Measurements from ENCODE around the gene AUH. TPM values are rescaled to one million over a fixed set of nuclear protein-coding genes. Genes with fewer than 3 reads are reported as not detected.

Gene AUH
- polyA plus RNA-seq, 1 donor from 2014 or later, result 42.6 TPM

GRCh38 chr9:91336786-91337185 is 24.9 kb downstream of the AUH start:
- no peaks in the 10 kb centered on the region for H3K9me3 ChIP-seq (ENCODE audit: low read length)
- peaks cover 16% of the 10 kb centered on the region for H3K36me3 ChIP-seq (ENCODE audit: insufficient read depth, low read length)
- peaks cover 3% of the 10 kb centered on the region for H3K79me2 ChIP-seq (replicated peaks; ENCODE audit: insufficient read depth, low read length)
- TF ChIP-seq MXI1 (conservative IDR thresholded peaks at IDR 0.05; ENCODE audit: poor library complexity, severe bottlenecking) (no peak), EP300 (conservative IDR thresholded peaks at IDR 0.05; ENCODE audit: poor library complexity, severe bottlenecking) (no peak), SMC3 (conservative IDR thresholded peaks at IDR 0.05; ENCODE audit: poor library complexity) (no peak)
- no peaks in the 10 kb centered on the region for H4K20me1 ChIP-seq (ENCODE audit: insufficient read depth)
- H3K27me3 ChIP-seq (ENCODE audit: insufficient read depth, low read depth, low read length), result no peaks in the 10 kb centered on the region
- no peaks in the 10 kb centered on the region for H3K9me2 ChIP-seq (ENCODE audit: insufficient read depth, low read length)
- H3K4me3 ChIP-seq (ENCODE audit: low read length), result no peak overlapping the region
- H3F3A ChIP-seq (ENCODE audit: insufficient read depth, low read length, poor library complexity, severe bottlenecking), result no peaks in the 10 kb centered on the region
- H3K27ac ChIP-seq (ENCODE audit: low read length), result no peak overlapping the region
- no peak overlapping the region for H3K4me2 ChIP-seq (ENCODE audit: low read length)
- no peak overlapping the region for H2AFZ ChIP-seq (ENCODE audit: low read depth, low read length)
- H3K9ac ChIP-seq (ENCODE audit: low read length), result no peak overlapping the region

DNA sequence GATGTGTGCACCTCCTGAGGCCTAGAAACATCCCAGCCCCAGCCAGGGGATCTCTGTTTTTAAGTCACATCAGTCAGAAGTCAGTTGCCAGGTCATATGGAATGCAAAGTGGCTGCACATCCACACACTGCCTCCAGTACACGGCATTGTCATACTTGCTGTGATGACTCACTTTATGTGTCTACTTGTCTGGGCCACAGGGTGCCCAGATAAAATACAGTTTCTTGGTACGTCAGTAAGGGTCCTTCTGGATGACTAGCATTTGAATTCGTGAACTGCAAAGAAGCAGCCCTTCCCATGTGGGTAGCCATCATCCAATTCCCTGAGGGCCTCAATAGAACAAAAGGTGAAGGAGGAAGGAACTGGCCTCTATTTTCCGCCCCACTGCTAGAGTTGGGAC is 27.7 kb downstream of the AUH start:
- no peaks in the 10 kb centered on the region for H3K27me3 ChIP-seq (ENCODE audit: insufficient read depth, low read depth, low read length)
- H2AFZ ChIP-seq (ENCODE audit: low read depth, low read length), result no peak overlapping the region
- H3K36me3 ChIP-seq (ENCODE audit: insufficient read depth, low read length), result peaks cover 2% of the 10 kb centered on the region
- no peak overlapping the region for H3K4me2 ChIP-seq (ENCODE audit: low read length)
- no peaks in the 10 kb centered on the region for H3K9me3 ChIP-seq (ENCODE audit: low read length)
- no peak overlapping the region for H3K9ac ChIP-seq (ENCODE audit: low read length)
- no peak overlapping the region for H3K4me3 ChIP-seq (ENCODE audit: low read length)
- no peaks in the 10 kb centered on the region for H3K9me2 ChIP-seq (ENCODE audit: insufficient read depth, low read length)
- no peaks in the 10 kb centered on the region for H3K79me2 ChIP-seq (replicated peaks; ENCODE audit: insufficient read depth, low read length)
- H3K27ac ChIP-seq (ENCODE audit: low read length), result no peak overlapping the region
- TF ChIP-seq EZH2 (IDR thresholded peaks at IDR 0.05; ENCODE audit: borderline replicate concordance, insufficient read depth, low read length, poor library complexity, severe bottlenecking), result no peak
- no peak for TF ChIP-seq TAF1 (IDR thresholded peaks at IDR 0.05; ENCODE audit: low read depth)
- TF ChIP-seq POLR2AphosphoS5 (IDR thresholded peaks at IDR 0.05), result no peak
- TF ChIP-seq SMC3 (conservative IDR thresholded peaks at IDR 0.05; ENCODE audit: poor library complexity), result no peak
- TF ChIP-seq REST (IDR thresholded peaks at IDR 0.05; ENCODE audit: borderline replicate concordance), result no peak
- no peak for TF ChIP-seq EP300 (conservative IDR thresholded peaks at IDR 0.05; ENCODE audit: poor library complexity, severe bottlenecking)
- no peak for TF ChIP-seq RAD21 (conservative IDR thresholded peaks at IDR 0.05)
- TF ChIP-seq MXI1 (conservative IDR thresholded peaks at IDR 0.05; ENCODE audit: poor library complexity, severe bottlenecking), result no peak
- TF ChIP-seq CTCF (IDR thresholded peaks at IDR 0.05; ENCODE audit: poor library complexity, severe bottlenecking), result no peak
- H4K20me1 ChIP-seq (ENCODE audit: insufficient read depth), result no peaks in the 10 kb centered on the region
- H3F3A ChIP-seq (ENCODE audit: insufficient read depth, low read length, poor library complexity, severe bottlenecking), result no peaks in the 10 kb centered on the region

GRCh38 chr9:91333551-91333950 is 28.2 kb downstream of the AUH start:
- Histone ChIP-seq H3K79me2 (replicated peaks; ENCODE audit: insufficient read depth, low read length) (no peaks in the 10 kb centered on the region), H3K9me3 (ENCODE audit: low read length) (no peaks in the 10 kb centered on the region), H3K36me3 (ENCODE audit: insufficient read depth, low read length) (no peaks in the 10 kb centered on the region), H3K9ac (ENCODE audit: low read length) (no peak overlapping the region), H4K20me1 (ENCODE audit: insufficient read depth) (no peaks in the 10 kb centered on the region), H3K4me2 (ENCODE audit: low read length) (no peak overlapping the region), H3K27me3 (ENCODE audit: insufficient read depth, low read depth, low read length) (no peaks in the 10 kb centered on the region), H3K27ac (ENCODE audit: low read length) (no peak overlapping the region), H2AFZ (ENCODE audit: low read depth, low read length) (no peak overlapping the region), H3F3A (ENCODE audit: insufficient read depth, low read length, poor library complexity, severe bottlenecking) (no peaks in the 10 kb centered on the region), H3K9me2 (ENCODE audit: insufficient read depth, low read length) (no peaks in the 10 kb centered on the region), H3K4me3 (ENCODE audit: low read length) (no peak overlapping the region)
- no peak for TF ChIP-seq MXI1 (conservative IDR thresholded peaks at IDR 0.05; ENCODE audit: poor library complexity, severe bottlenecking)
- TF ChIP-seq CTCF (IDR thresholded peaks at IDR 0.05; ENCODE audit: poor library complexity, severe bottlenecking), result no peak
- TF ChIP-seq RAD21 (conservative IDR thresholded peaks at IDR 0.05), result no peak
- TF ChIP-seq EZH2 (IDR thresholded peaks at IDR 0.05; ENCODE audit: borderline replicate concordance, insufficient read depth, low read length, poor library complexity, severe bottlenecking), result no peak
- no peak for TF ChIP-seq POLR2AphosphoS5 (IDR thresholded peaks at IDR 0.05)
- TF ChIP-seq REST (IDR thresholded peaks at IDR 0.05; ENCODE audit: borderline replicate concordance), result no peak
- TF ChIP-seq SMC3 (conservative IDR thresholded peaks at IDR 0.05; ENCODE audit: poor library complexity), result no peak
- TF ChIP-seq TAF1 (IDR thresholded peaks at IDR 0.05; ENCODE audit: low read depth), result no peak
- no peak for TF ChIP-seq EP300 (conservative IDR thresholded peaks at IDR 0.05; ENCODE audit: poor library complexity, severe bottlenecking)
